ENCODE data around the gene SLIT1.

The SLIT1 gene

DNA sequence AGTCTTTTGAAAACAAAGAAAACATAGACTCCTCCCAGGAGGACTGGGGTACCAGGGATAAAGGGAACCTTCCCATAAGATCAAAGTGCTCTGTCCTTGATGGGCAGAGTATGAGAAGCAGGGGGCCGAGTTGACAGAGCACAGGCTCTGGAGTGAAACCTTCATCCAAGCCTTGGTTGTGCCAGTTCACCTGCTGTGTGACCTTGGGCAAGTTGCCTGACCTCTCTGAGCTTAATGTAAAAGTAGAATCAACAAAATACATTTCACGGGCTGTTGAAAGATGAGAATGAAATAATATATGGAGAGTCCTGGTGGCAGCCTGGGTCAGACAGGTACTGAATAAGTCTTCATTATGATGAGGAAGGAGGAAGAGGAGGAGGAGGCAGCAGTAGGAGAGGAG is 69.9 kb downstream of the SLIT1 start:
- DNase-seq (ENCODE audit: low read depth in 2 of 2): no peak

DNA sequence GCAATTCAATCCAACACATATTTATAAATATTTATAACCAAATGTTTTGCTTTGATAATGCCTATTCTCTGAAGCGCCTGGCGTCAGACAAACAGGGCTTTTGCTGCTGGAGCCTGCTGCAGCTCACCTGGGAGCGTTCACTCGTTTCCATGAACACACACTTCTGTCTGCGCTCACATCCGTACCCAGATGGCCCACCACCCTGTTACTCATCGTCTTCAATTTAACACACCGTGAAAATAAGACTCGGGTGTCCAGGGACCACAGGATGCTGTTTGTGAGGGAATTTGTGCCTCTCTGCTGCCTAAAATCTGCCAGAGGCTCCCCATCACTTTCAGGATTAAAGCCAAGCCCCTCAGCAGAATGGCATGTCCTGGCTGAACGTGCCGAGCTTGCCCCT is 74.1 kb downstream of the SLIT1 start:
- DNase-seq (ENCODE audit: low read depth in 2 of 2): no peak

DNA sequence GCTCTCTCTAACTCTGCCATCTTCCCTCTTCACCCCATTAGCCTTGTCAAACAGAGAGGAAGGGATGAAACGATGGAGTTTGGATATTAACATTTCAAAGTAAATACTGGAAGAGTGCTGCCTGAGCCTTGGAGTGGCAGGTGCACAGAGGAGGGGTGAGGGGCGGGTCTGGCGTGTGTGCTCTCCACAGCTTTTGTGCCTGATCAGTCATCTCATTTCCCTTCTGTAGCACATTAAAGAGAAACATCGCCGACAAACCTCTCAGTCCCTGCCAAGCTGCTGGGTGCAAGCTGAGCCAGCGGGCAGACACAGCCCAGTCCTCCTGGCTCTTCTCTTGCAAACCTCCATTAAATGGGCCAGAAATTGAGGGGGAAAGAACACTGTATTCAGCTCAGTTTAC is 76.2 kb downstream of the SLIT1 start:
- no peak for DNase-seq (ENCODE audit: low read depth in 2 of 2)

GRCh38 chr10:97107551-97107950 is 78.2 kb downstream of the SLIT1 start:
- no peak for DNase-seq (ENCODE audit: low read depth in 2 of 2)

DNA sequence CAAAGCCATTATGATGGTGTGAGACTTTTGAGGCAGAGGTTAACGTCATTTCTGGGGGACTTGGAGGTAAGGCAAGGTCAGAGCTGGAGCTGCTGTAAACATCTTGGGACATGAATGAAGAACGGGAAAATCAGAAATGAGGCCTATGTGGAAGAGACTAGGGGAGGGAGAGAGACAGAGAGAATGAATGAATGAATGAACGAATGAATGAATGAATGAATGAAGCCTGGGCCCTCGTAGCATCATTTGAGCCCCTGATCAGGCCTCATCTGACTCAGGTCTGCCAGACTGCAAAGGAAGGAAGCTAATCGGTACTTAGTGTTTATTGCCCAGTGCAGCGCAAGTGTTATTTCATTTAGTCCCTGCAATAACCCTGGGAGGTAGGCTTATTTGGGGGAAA is 79.6 kb downstream of the SLIT1 start:
- DNase-seq (ENCODE audit: low read depth in 2 of 2): no peak

GRCh38 chr10:97105303-97105702 is 80.5 kb downstream of the SLIT1 start:
- DNase-seq (ENCODE audit: low read depth in 2 of 2): no peak

DNA sequence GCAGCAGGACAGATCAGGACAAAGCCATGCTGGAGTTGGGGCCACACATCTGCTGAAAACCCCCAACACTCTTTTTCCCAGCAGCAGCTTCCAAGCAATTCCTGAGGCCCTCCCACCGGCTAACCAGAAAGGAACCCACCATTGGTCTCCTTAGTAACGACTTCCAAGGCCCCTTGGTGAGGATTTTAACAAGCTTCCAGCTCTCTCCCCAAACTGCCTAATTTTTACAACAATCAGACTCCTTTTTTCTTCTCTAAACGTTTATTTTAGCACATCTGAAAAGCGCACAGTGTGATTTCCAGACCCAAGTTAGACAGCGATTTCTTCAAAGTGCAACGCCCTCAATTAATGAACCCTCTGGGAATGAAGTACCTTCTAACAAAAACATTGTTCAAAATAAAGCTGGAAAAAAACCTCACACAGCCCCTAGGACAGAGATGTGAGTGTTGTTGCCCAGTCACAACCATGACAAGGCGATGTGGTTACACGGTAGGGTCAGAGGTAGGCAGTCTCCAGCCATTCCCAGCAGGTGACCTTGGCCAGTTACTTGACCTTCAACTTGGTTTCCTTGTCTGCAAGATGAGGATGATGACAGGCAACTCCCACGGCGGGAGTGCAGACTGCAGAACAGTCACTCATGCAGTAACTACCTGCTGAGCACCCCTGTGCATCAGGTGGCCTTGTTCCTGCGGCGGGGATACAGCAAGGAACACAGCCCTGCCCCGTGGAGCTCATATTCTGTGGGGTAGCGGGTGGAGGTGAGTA is 82.3 kb downstream of the SLIT1 start:
- DNase-seq (ENCODE audit: low read depth in 2 of 2): no peak

- no peak for DNase-seq (ENCODE audit: low read depth in 2 of 2)
Measured at GRCh38 chr10:97102441-97102840, 83.3 kb downstream of the SLIT1 start.

GRCh38 chr10:97101166-97101940 is 84.4 kb downstream of the SLIT1 start:
- no peak for DNase-seq (ENCODE audit: low read depth in 2 of 2)

DNA sequence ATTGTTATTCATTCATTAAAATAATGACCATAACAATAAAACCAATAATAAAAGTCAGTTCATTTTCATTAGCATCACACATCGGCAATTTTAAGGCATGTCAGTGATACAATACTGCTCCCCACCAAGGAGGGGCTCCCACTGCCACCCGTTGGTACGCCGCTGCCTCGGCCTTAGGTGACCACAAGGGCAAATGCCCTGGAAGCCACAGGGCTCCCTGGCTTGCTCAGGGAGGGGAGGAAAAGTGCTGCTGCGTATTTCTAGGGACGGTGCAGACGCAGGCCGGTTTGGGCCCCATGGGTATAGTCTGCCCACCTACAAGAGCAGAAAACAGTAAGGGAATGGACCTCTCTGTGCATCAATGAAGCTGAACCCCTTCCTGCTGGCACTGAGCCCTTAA is 85.1 kb downstream of the SLIT1 start:
- DNase-seq (ENCODE audit: low read depth in 2 of 2): no peak

GRCh38 chr10:97099868-97100267 is 85.9 kb downstream of the SLIT1 start:
- no peak for DNase-seq (ENCODE audit: low read depth in 2 of 2)

DNA sequence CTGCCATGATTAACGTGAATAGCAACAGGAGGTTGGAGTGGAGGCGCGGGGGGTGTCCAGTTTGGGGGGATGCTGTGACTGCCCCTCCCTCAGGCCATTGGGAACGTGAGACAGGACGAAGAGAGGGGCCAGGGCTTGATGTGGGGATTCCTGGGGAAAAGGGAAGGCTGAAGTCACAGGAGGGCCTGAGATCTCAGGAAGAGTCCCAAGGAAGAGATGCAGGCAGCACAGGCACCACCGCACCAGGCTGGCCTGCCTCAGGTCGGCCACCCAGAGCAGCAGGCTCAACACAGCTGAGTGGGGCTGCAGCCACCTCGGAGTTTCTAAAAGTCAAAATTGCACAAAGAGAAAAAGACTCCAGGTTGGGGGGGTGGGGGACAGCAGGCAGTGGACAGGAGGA is 86.7 kb downstream of the SLIT1 start:
- no peak for DNase-seq (ENCODE audit: low read depth in 2 of 2)

GRCh38 chr10:97097084-97097433 is 88.7 kb downstream of the SLIT1 start:
- no peak for DNase-seq (ENCODE audit: low read depth in 2 of 2)

DNA sequence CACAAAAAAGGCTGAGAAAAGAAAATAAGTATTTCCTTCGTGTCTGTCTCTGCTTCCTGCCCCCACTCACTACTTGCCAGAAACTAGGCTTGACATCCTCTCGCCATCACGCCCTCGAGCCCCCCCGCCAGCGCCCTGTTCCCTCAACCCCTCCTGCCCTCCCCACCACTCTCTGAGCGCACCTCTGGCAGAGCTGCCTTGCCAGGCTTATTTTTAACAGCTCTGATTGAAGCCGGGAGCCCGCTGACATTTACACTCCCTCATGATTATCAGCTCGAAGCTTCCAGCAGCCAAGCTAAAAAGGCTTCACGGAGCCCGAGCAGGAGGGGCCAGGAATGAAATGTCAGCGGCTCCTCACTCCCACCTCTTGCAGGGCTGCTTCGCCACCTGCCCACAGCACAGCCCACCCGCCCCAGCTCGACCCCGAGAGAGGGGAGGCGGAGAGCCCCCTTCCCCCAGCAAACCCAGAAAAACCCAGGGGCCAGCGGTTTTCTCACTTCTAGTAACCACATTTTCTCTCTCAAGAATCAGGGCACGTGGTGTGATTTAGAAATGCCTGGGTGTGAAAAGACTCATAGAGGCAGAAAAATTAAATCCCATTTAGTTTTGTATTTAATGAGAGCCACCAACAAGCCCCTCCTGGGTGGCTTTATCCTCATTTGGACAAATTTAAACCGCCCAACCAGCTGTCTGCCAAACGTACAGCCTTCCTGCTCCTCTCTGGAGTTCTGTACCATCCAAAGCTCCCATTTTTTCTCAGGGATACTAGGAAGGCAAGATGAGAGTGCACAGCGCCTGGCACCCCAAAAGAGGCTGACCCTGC is 89.3 kb downstream of the SLIT1 start:
- no peak for DNase-seq (ENCODE audit: low read depth in 2 of 2)

GRCh38 chr10:97095701-97096260 is 90.0 kb downstream of the SLIT1 start:
- no peak for DNase-seq (ENCODE audit: low read depth in 2 of 2)

DNA sequence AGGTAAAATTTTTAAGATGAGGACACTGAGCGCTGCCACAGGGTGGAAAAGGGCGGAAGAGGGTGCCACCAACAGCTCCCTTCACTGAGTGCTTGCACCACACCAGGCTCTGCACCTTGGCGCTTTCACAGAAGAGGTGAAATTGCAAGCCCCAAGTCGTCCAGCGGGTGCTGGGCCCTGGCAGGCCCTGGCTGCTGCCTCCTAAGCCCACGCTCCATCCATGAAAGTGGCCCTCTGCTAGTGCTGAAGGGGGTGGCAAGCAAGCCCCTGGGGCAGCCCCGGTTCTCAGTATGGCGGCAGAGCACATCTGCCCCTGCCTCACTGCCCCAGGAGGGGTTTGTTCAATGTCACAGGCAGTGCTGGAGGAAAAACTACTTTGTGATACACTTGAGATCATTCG is 95.1 kb downstream of the SLIT1 start:
- no peak for DNase-seq (ENCODE audit: low read depth in 2 of 2)

- no peak for DNase-seq (ENCODE audit: low read depth in 2 of 2)
Measured at GRCh38 chr10:97090035-97090434, 95.7 kb downstream of the SLIT1 start.

- no peak for DNase-seq (ENCODE audit: low read depth in 2 of 2)
Measured at GRCh38 chr10:97089209-97089870, 96.4 kb downstream of the SLIT1 start.

GRCh38 chr10:97087296-97087695 is 98.5 kb downstream of the SLIT1 start:
- no peak for DNase-seq (ENCODE audit: low read depth in 2 of 2)

DNA sequence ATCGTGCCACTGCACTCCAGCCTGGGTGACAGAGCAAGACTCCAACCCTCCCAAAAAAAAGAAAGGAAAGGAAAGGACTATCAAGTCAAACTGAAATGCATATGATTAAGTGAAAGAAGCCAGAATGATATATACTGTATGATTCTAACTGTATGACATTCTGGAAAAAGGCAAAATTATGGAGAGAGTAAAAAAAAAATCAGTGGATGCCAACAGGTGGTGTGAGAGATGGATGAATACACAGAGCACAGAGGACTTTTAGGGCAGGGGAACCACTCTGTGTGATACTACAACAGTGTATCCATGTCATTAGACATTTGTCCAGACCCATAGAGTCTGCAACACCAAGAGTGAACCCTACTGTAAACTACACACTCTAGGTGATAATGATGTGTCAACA is 99.2 kb downstream of the SLIT1 start:
- DNase-seq (ENCODE audit: low read depth in 2 of 2): no peak

DNA sequence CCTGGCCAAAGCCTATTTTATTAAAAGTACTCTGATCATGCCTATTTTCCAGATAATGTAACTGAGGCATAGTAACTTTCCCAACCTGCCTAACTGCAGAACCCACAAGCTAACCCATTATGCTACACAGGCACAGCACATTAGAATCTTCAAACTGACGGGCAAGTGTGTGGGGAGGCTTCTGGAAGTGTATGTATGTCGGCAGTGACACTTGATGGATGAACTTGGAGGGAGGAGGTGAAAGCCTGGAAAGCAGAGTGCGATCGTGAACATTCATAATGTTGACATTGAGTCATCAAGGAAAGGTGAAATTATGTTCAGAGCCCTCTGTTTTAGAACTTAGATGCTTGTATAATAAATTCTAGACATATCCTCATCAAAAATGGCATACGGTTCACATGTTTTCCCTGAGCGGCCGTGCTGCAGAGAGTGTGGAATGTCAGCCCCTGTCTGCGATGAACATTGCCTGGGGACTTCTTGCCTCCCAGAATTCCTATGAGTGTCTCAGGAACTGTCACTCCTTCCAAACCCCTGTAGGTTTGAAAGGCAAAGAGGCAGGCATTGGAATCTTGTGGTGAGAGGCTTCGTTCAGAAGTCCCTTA is 102.4 kb downstream of the SLIT1 start:
- DNase-seq (ENCODE audit: low read depth in 2 of 2): no peak

All from stimulated activated CD4-positive, alpha-beta T cell treated with anti-CD3 and anti-CD28 coated beads, Interleukin-1b, Interleukin-23, amount 100 ng/mL, for 4 hours (primary cell).